Calu3 (cell line): ENCODE results near the gene ACO2. TPM values are rescaled to one million over a fixed set of nuclear protein-coding genes. Genes with fewer than 3 reads are reported as not detected.
A peak's percentile ranks its signal among the peaks of the same experiment; 100 is the strongest.

Source experiments
- Bru-seq: library from RNA; stranded (reverse); fragments of 400-500 nt; gene quantifications from one replicate; lab custom pipeline; 2021; lab: Mats Ljungman, UMichigan
- BruChase-seq, 2 experiments: library from RNA; stranded (reverse); fragments of 400-500 nt; gene quantifications; one replicate each; lab custom pipeline; 2021; lab: Mats Ljungman, UMichigan
- BruUV-seq: library from RNA; stranded (reverse); fragments of 400-500 nt; replicated peaks from 2 replicates; lab custom pipeline; 2021; lab: Mats Ljungman, UMichigan
- CTCF ChIA-PET: fragments of 300-600 bp; sonication (Branson Sonifier 250); formaldehyde crosslinking; loops from one replicate; lab custom pipeline; 2022; ENCODE audit warnings: antibody characterized with exemption; lab: Charles Lee
- DNase-seq: peaks from one replicate; pipeline ENCODE4 v3.0.0; 2022
- H3K27ac Mint-ChIP-seq: one replicate; pipeline ENCODE4 v1.8.0; 2022; ENCODE audit warnings: mixed read lengths; ENCODE audit not compliant: unreplicated experiment
- H3K27me3 Mint-ChIP-seq: one replicate; pipeline ENCODE4 v1.8.0; 2022; ENCODE audit warnings: mixed read lengths; ENCODE audit not compliant: unreplicated experiment
- H3K36me3 Mint-ChIP-seq: one replicate; pipeline ENCODE4 v1.8.0; 2022; ENCODE audit warnings: mild to moderate bottlenecking, moderate library complexity, mixed read lengths; ENCODE audit not compliant: insufficient read depth, unreplicated experiment
- H3K4me1 Mint-ChIP-seq: one replicate; pipeline ENCODE4 v1.8.0; 2022; ENCODE audit warnings: mild to moderate bottlenecking, low read depth, mixed read lengths; ENCODE audit not compliant: unreplicated experiment
- H3K4me3 Mint-ChIP-seq: one replicate; pipeline ENCODE4 v1.8.0; 2022; ENCODE audit warnings: mild to moderate bottlenecking, low read depth, moderate library complexity, mixed read lengths; ENCODE audit not compliant: unreplicated experiment
- H3K9me3 Mint-ChIP-seq: one replicate; pipeline ENCODE4 v1.8.0; 2022; ENCODE audit warnings: low read depth, mixed read lengths; ENCODE audit not compliant: unreplicated experiment
- intact Hi-C: fragments of 100-400 bp; cut with micrococcal nuclease; formaldehyde crosslinking; loops from one replicate; pipeline ENCODE4 v1.10.0; 2022; ENCODE audit not compliant: unreplicated experiment
- long read RNA-seq: library from polyadenylated mRNA; stranded (forward); transcript quantifications from one replicate; pipeline ENCODE4 v2.0.0, GENCODE V29; 2022
- total RNA-seq: library from RNA; stranded (reverse); gene quantifications from 2 replicates; pipeline ENCODE4 v1.2.3, GENCODE V29; 2022
- TF ChIP-seq, protein P1 (sequence below): fragments of 200-600 bp; IDR thresholded peaks from one replicate; pipeline ENCODE4 v1.8.0; 2022; ENCODE audit warnings: antibody characterized with exemption; ENCODE audit not compliant: unreplicated experiment

Gene ACO2
- total RNA-seq, result 94.0 and 94.5 TPM in 2 replicates
- percentile 77 among the genes with signal in this experiment for Bru-seq, nascent RNA
- BruChase-seq, experiment 1, labeled RNA remaining after a 6-hour chase, result percentile 74 among the genes with signal in this experiment
- BruChase-seq, experiment 2, labeled RNA remaining after a 2-hour chase, result percentile 67 among the genes with signal in this experiment
- long read RNA-seq, transcript ACO2-201 (18 exons, 2,741 nt), result major isoform, 91 of 137 reads
- long read RNA-seq, partial matches to known transcripts, result 32 of 137 reads
- long read RNA-seq, other reads (novel, unspliced or antisense), result 14 of 137 reads

DNA sequence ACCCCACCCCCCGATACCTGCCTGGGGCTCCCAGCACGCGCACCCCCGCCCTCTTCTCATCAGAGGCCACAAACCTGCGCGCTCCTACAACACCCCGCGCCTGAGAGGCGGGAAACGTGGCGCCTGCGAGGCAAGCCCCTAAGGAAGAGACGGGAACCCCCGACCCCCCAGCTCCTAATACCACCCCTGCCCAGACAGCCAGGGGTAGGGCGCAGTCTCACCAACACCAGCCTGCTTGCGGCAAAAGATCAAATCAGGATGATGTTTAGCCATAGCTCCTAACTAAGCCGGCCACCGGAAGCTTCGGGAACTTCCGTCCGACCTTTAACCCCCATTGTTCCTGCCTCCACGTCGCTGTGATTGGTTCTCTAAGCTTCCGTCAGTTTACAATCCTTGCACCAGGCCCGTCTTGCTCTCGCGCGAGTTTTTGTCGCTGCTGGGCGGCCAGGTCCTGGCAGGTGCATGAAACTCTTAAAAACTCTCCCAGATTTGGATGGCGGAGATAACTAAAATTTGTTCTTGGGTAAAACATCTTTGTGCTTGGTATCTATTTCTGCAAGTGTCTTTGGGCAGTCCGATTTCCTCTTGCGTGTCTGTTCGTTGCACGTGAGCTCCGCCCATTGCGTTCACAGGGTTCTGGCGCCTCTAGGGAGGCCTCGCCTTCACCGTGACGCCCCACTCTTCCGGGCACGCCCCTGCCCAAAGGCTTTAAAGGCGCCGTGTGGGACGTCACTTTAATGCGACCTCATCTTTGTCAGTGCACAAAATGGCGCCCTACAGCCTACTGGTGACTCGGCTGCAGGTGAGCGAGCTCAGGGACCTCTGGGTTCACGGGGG is at the start of gene ACO2, which contains the start of gene PHF5A:
TSS of gene ACO2 (plus strand) at position 737 of the 837 bp plus-strand sequence. CDS start at position 767, 30 bp downstream.
TSS of gene PHF5A (minus strand) at position 312 of the 837 bp plus-strand sequence. CDS start at position 273, 39 bp downstream.
- TF ChIP-seq, protein P1, sequence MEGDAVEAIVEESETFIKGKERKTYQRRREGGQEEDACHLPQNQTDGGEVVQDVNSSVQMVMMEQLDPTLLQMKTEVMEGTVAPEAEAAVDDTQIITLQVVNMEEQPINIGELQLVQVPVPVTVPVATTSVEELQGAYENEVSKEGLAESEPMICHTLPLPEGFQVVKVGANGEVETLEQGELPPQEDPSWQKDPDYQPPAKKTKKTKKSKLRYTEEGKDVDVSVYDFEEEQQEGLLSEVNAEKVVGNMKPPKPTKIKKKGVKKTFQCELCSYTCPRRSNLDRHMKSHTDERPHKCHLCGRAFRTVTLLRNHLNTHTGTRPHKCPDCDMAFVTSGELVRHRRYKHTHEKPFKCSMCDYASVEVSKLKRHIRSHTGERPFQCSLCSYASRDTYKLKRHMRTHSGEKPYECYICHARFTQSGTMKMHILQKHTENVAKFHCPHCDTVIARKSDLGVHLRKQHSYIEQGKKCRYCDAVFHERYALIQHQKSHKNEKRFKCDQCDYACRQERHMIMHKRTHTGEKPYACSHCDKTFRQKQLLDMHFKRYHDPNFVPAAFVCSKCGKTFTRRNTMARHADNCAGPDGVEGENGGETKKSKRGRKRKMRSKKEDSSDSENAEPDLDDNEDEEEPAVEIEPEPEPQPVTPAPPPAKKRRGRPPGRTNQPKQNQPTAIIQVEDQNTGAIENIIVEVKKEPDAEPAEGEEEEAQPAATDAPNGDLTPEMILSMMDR, result no peak
- Mint-ChIP-seq H3K4me3 (peak within 1 kb of the TSS; percentile 91), H3K9me3 (no peaks in the 10 kb centered on the region), H3K27me3 (no peaks in the 10 kb centered on the region), H3K36me3 (peaks cover 57% of the 10 kb centered on the region), H3K27ac (peak within 1 kb of the TSS; percentile 100), H3K4me1 (peaks cover 24% of the 10 kb centered on the region)
- no TSS peak for BruUV-seq
- CTCF ChIA-PET, result interaction anchor here (0.6 to 1.5 kb wide), 7 partner anchors 9 to 67 kb away, joined by 3 to 10 read pairs (median 5); no protein-coding TSS in a partner anchor
- DNase-seq, result peak; percentile 97
- intact Hi-C loops, result no loop called here

DNA sequence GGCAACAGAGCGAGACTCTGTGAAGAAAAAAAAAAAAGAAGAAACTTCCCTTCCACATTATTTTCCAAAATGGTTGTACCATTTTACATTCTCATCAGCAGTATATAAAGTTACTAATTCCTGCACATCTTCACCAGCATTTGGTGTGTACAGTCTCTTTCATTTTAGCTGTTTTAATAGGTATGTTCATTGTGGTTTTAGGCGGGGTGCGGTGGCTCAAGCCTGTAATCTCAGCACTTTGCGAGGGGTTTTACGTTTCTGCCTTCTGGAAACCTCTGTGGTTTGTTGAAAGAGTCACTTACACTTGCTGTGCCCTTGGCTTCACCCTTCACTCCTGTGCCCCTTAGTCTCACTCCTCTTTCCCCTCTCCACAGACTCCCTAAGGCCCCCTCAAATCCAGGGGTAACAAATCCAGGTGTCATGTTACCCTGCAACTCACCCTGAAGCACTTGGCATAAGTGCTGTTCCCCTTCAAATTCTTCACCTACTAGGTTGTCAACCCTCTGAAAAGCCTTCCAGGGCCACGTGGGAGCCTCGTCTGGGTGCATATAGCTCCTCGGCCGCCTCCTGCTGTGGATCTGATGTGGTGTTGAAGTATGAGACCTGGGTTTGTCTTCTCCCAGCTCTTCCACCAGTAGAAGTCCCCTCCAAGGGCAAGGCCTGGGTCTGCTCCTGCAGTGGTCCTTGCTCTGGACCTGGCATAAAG is 43.1 kb upstream of the ACO2 start:
- H3K9me3 Mint-ChIP-seq, result no peaks in the 10 kb centered on the region
- H3K36me3 Mint-ChIP-seq, result peaks cover 23% of the 10 kb centered on the region
- no peaks in the 10 kb centered on the region for H3K4me1 Mint-ChIP-seq
- H3K27me3 Mint-ChIP-seq, result no peaks in the 10 kb centered on the region
- intact Hi-C loops, result no loop called here
- DNase-seq, result no peak
- TF ChIP-seq, protein P1, result no peak
- CTCF ChIA-PET, result interaction anchor here (0.6 kb wide), 2 partner anchors 37 to 185 kb away, joined by 4 read pairs; no protein-coding TSS in a partner anchor
- H3K27ac Mint-ChIP-seq, result no peak overlapping the region
- BruUV-seq, result no TSS peak
- no peak overlapping the region for H3K4me3 Mint-ChIP-seq

DNA sequence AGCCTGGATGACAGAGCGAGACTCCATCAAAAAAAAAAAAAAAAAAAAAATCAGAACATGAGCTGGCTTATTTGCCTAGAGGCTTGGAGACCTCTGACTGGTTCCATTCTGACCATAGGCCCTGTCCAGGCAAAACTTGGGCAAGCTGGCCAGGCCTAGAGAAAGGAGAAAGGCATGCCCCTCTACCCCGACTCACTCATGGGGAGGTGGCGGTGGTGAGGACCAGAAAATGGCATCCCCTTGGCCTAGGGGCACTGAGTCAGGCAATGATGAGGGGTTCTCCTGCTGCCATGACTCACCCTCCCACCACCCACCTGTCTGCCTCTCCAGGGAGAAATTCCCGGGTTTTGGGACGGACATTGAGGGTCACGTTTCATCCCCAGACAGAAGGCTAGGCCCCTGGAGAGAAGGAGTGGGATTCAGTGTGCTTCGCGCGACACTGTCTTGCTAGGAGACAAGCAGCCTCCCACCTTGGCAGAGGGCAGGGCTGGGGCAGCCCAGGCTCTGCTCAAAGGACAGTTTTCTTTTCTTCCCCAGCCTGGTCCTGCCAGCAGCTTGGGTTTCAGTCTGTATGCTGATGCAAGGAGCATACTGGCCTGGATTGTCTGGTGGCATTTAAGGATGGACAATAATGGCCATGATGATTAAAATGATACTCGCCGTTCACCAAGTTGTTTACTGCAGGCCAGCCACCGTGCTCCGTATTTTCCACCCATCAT is 39.5 kb upstream of the ACO2 start:
- DNase-seq, result no peak
- Mint-ChIP-seq H3K36me3 (peaks cover 32% of the 10 kb centered on the region), H3K4me3 (no peak overlapping the region), H3K4me1 (no peaks in the 10 kb centered on the region), H3K27me3 (no peaks in the 10 kb centered on the region), H3K9me3 (no peaks in the 10 kb centered on the region), H3K27ac (no peak overlapping the region)
- intact Hi-C loops, result no loop called here
- CTCF ChIA-PET, result no interaction called here
- TF ChIP-seq, protein P1, result no peak
- BruUV-seq, result no TSS peak
